NCI-H128 (cell line): ENCODE data around the gene PRTFDC1.
"Not testable (repeated sequence)": the region's sequence is repeated elsewhere in the genome, so short reads cannot be mapped to it uniquely, and the experiment has no call there.

Experiments used
- DNase-seq: peaks from one replicate; lab custom pipeline; 2025; ENCODE audit not compliant: unreplicated experiment; lab: John Stamatoyannopoulos, UW

PRTFDC1 gene

GRCh38 chr10:24966962-24967481 lies 14.6 kb upstream of the PRTFDC1 start:
- DNase-seq, result no peak

GRCh38 chr10:24965051-24965450 lies 12.6 kb upstream of the PRTFDC1 start:
- no peak for DNase-seq

GRCh38 chr10:24963521-24964041 lies 11.2 kb upstream of the PRTFDC1 start:
- no peak for DNase-seq

- no peak for DNase-seq
Measured at GRCh38 chr10:24962995-24963394, 10.6 kb upstream of the PRTFDC1 start.

GRCh38 chr10:24961582-24961981 lies 9.2 kb upstream of the PRTFDC1 start:
- DNase-seq, result no peak

GRCh38 chr10:24959382-24959730 lies 7.0 kb upstream of the PRTFDC1 start:
- no peak for DNase-seq

GRCh38 chr10:24958721-24959381 lies 6.4 kb upstream of the PRTFDC1 start:
- DNase-seq, result no peak

GRCh38 chr10:24958091-24958720 lies 5.8 kb upstream of the PRTFDC1 start:
- DNase-seq, result no peak

GRCh38 chr10:24957624-24958051 lies 5.2 kb upstream of the PRTFDC1 start:
- not testable (repeated sequence) for DNase-seq

- DNase-seq, result no peak
Measured at GRCh38 chr10:24953675-24954074, 1.3 kb upstream of the PRTFDC1 start.

- DNase-seq, result no peak
Measured at GRCh38 chr10:24952707-24953645, 570 bp upstream of the PRTFDC1 start.

GRCh38 chr10:24951201-24952142 lies 934 bp downstream of the PRTFDC1 start:
- DNase-seq, result no peak

- DNase-seq, result no peak
Measured at GRCh38 chr10:24950439-24950838, 2.0 kb downstream of the PRTFDC1 start.

- no peak for DNase-seq
Measured at GRCh38 chr10:24949616-24950015, 2.8 kb downstream of the PRTFDC1 start.

GRCh38 chr10:24947304-24948097 lies 4.9 kb downstream of the PRTFDC1 start:
- DNase-seq, result no peak

GRCh38 chr10:24944512-24945255 lies 7.7 kb downstream of the PRTFDC1 start:
- no peak for DNase-seq

GRCh38 chr10:24938525-24938924 lies 13.9 kb downstream of the PRTFDC1 start:
- no peak for DNase-seq

- DNase-seq, result no peak
Measured at GRCh38 chr10:24938076-24938475, 14.3 kb downstream of the PRTFDC1 start.
